IgD-negative memory B cell (primary cell): ENCODE data around the gene FGF21. TPM values are rescaled to one million over a fixed set of nuclear protein-coding genes. Genes with fewer than 3 reads are reported as not detected.
"Not testable (repeated sequence)": the region's sequence is repeated elsewhere in the genome, so short reads cannot be mapped to it uniquely, and the experiment has no call there.

Source experiments
- H3K27ac Mint-ChIP-seq, 3 donors: one replicate each; pipeline ENCODE4 v1.8.0; 2020 to 2022; ENCODE audit warnings: mild to moderate bottlenecking in 3 of 3, mixed read lengths in 3 of 3, moderate library complexity in 1 of 3
- H3K27me3 Mint-ChIP-seq: one replicate; pipeline ENCODE4 v1.8.0; 2021; ENCODE audit warnings: mixed read lengths
- H3K36me3 Mint-ChIP-seq: one replicate; pipeline ENCODE4 v1.8.0; 2020; ENCODE audit warnings: mild to moderate bottlenecking, mixed read lengths
- H3K4me1 Mint-ChIP-seq, 3 donors: one replicate each; pipeline ENCODE4 v1.8.0; 2020 to 2022; ENCODE audit warnings: mixed read lengths in 3 of 3, mild to moderate bottlenecking in 1 of 3
- H3K4me3 Mint-ChIP-seq, 4 donors: one replicate each; pipeline ENCODE4 v1.8.0; 2020 to 2022; ENCODE audit warnings: mild to moderate bottlenecking in 4 of 4, mixed read lengths in 4 of 4, moderate library complexity in 3 of 4
- H3K9me3 Mint-ChIP-seq, 3 donors: one replicate each; pipeline ENCODE4 v1.8.0; 2020 to 2021; ENCODE audit warnings: mixed read lengths in 3 of 3, mild to moderate bottlenecking in 1 of 3
- polyA plus RNA-seq: library from polyadenylated mRNA; unstranded; fragments of 300-500 nt; fragmentation: Illumina TruSeq; gene quantifications from one replicate; pipeline ENCODE4 v1.2.3, GENCODE V29; 2021

Gene FGF21
- polyA plus RNA-seq, 1 donor from 2014 or later, result not detected

DNA sequence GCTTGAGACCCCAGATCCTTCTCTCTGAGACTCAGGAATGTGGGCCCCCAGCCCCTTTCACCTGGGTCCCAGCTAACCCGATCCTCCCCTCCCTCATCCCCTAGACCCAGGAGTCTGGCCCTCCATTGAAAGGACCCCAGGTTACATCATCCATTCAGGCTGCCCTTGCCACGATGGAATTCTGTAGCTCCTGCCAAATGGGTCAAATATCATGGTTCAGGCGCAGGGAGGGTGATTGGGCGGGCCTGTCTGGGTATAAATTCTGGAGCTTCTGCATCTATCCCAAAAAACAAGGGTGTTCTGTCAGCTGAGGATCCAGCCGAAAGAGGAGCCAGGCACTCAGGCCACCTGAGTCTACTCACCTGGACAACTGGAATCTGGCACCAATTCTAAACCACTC is 463 bp downstream of the FGF21 start:
- Mint-ChIP-seq H3K4me3 (no peak overlapping the region), H3K9me3 (no peaks in the 10 kb centered on the region), H3K27ac (no peak overlapping the region), H3K36me3 (no peaks in the 10 kb centered on the region), H3K4me1 (peaks cover 5 to 6% (median 6%) of the 10 kb centered on the region in 3 donors), H3K27me3 (peaks cover 37% of the 10 kb centered on the region)

DNA sequence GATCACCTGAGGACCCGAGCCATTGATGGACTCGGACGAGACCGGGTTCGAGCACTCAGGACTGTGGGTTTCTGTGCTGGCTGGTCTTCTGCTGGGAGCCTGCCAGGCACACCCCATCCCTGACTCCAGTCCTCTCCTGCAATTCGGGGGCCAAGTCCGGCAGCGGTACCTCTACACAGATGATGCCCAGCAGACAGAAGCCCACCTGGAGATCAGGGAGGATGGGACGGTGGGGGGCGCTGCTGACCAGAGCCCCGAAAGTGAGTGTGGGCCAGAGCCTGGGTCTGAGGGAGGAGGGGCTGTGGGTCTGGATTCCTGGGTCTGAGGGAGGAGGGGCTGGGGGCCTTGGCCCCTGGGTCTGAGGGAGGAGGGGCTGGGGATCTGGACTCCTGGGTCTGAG is 888 bp downstream of the FGF21 start:
- Mint-ChIP-seq H3K27me3 (peaks cover 39% of the 10 kb centered on the region), H3K4me1 (peaks cover 5 to 6% (median 6%) of the 10 kb centered on the region in 3 donors), H3K27ac (no peak overlapping the region), H3K4me3 (no peak overlapping the region), H3K9me3 (no peaks in the 10 kb centered on the region), H3K36me3 (no peaks in the 10 kb centered on the region)

- no peaks in the 10 kb centered on the region for H3K9me3 Mint-ChIP-seq
- no peaks in the 10 kb centered on the region for H3K36me3 Mint-ChIP-seq
- peaks cover 36% of the 10 kb centered on the region for H3K27me3 Mint-ChIP-seq
- H3K4me1 Mint-ChIP-seq, result peaks cover 5 to 6% (median 6%) of the 10 kb centered on the region in 3 donors
- no peak overlapping the region for H3K27ac Mint-ChIP-seq
- no peak overlapping the region for H3K4me3 Mint-ChIP-seq
These were observed 1.4 kb downstream of the FGF21 start for GRCh38 chr19:48756686-48757085.

DNA sequence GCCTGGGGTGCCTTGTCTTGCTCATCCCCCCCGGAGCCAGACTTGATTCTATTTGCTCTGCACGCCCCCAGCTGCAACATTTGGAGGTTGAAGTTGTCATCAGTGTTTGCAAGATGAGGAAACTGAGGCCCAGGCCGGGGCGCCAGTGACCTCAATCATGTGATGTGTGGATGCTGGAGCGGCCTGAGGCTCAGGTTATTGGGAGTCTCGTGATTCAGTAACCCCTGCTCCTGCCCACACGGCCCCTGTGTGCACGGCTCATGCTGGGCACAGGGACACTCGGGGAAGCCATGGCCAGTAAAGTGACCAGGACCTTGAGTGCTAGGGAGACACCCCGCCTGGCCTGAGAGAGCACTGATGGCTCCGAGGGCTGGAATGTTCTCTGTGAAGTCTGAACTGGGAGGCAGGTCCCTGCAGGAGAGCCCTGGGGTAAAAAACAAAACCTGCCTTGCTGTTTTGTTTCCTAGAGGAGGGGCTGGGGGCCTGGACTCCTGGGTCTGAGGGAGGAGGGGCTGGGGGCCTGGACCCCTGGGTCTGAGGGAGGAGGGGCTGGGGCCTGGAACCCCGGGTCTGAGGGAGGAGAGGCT is 1.9 kb downstream of the FGF21 start:
- H3K27me3 Mint-ChIP-seq, result peaks cover 34% of the 10 kb centered on the region

GRCh38 chr19:48757741-48758144 is 2.4 kb downstream of the FGF21 start:
- H3K4me3 Mint-ChIP-seq, result no peak overlapping the region
- no peak overlapping the region for H3K27ac Mint-ChIP-seq
- peaks cover 3 to 5% (median 4%) of the 10 kb centered on the region in 3 donors for H3K4me1 Mint-ChIP-seq
- H3K9me3 Mint-ChIP-seq, result no peaks in the 10 kb centered on the region
- no peaks in the 10 kb centered on the region for H3K36me3 Mint-ChIP-seq
- H3K27me3 Mint-ChIP-seq, result peaks cover 33% of the 10 kb centered on the region

More for the DNA sequence above, 1.9 kb downstream of the FGF21 start:
- Mint-ChIP-seq H3K4me3 (no peak overlapping the region), H3K27ac (no peak overlapping the region), H3K9me3 (no peaks in the 10 kb centered on the region), H3K4me1 (peaks cover 4 to 5% (median 4%) of the 10 kb centered on the region in 3 donors), H3K36me3 (no peaks in the 10 kb centered on the region)

- no peaks in the 10 kb centered on the region for H3K9me3 Mint-ChIP-seq
- H3K27ac Mint-ChIP-seq, result peak overlapping the region in 1 of 3 donors; percentile 9
- H3K36me3 Mint-ChIP-seq, result no peaks in the 10 kb centered on the region
- H3K27me3 Mint-ChIP-seq, result peaks cover 13% of the 10 kb centered on the region
- H3K4me1 Mint-ChIP-seq, result peaks cover 0 to 3% (median 0%) of the 10 kb centered on the region in 3 donors
- no peak overlapping the region for H3K4me3 Mint-ChIP-seq
These were observed 5.3 kb downstream of the FGF21 start for GRCh38 chr19:48760504-48761205.

- H3K36me3 Mint-ChIP-seq, H3K4me1 Mint-ChIP-seq, H3K4me3 Mint-ChIP-seq, H3K27me3 Mint-ChIP-seq, H3K27ac Mint-ChIP-seq, H3K9me3 Mint-ChIP-seq: not testable (repeated sequence)
These were observed 10.5 kb downstream of the FGF21 start for GRCh38 chr19:48765816-48766215.

GRCh38 chr19:48768171-48768753 is 12.9 kb downstream of the FGF21 start:
- H3K27me3 Mint-ChIP-seq, result peaks cover 10% of the 10 kb centered on the region
- not testable (repeated sequence) for H3K36me3 Mint-ChIP-seq, H3K4me1 Mint-ChIP-seq, H3K27ac Mint-ChIP-seq, H3K9me3 Mint-ChIP-seq, H3K4me3 Mint-ChIP-seq

GRCh38 chr19:48768994-48769713 is 13.8 kb downstream of the FGF21 start:
- H3K4me3 Mint-ChIP-seq, result no peak overlapping the region

DNA sequence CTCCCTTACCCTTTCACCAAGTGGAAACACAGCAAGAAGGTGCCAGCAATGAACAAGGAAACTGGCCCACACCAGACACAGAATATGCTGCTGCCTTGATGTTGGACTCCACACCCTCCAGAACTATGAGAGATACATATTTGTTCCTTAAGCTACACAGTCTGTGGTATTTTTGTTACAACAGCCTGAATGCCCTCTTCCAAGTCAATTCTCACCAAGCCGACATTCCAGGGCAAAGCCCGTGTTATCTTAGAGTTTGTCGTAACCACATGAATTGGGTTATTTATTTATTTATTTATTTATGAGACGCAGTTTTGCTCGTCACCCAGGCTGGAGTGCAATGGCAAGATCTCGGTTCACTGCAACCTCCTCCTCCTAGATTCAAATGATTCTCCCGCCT is 14.9 kb downstream of the FGF21 start:
- Mint-ChIP-seq H3K9me3 (no peaks in the 10 kb centered on the region), H3K4me1 (no peaks in the 10 kb centered on the region), H3K27ac (no peak overlapping the region), H3K4me3 (no peak overlapping the region), H3K36me3 (no peaks in the 10 kb centered on the region), H3K27me3 (peaks cover 10% of the 10 kb centered on the region)

More at GRCh38 chr19:48768994-48769713, 13.8 kb downstream of the FGF21 start:
- H3K36me3 Mint-ChIP-seq, result no peaks in the 10 kb centered on the region
- H3K27ac Mint-ChIP-seq, result no peak overlapping the region
- no peaks in the 10 kb centered on the region for H3K9me3 Mint-ChIP-seq
- H3K4me1 Mint-ChIP-seq, result no peaks in the 10 kb centered on the region
- peaks cover 10% of the 10 kb centered on the region for H3K27me3 Mint-ChIP-seq

DNA sequence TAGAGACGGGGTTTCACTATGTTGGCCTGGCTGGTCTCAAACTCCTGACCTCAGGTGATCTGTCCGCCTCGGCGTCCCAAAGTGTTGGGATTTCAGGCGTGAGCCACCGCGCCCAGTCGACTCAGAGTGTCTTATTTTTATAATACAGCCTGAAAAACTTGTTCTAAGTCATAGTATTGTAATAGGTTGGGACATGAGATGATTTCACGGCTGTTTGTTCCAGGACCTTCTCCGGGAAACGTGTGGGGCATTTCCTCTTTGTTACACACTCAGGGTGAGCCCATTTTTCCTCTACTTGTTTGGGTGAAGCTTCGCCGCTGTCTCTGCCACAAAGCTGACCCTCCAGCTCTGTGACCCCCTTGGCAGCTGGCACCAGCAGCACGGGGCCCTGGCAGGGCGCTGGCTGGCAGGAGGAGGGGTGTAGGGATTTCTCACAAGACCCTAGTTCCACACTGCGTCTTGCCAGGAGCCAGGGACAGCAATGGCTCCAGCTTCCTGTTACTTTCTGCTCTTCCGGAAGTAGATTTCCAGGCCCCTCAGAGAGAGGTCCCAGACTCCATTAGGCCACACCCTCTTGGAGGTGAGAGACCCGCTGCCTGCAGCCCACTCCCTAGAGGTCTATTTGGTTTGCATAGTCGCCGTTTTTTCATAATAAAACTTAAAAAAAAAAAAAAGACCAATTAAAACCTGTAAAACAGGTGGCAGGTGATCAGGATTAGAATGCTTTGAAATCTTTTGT is 15.6 kb downstream of the FGF21 start:
- no peaks in the 10 kb centered on the region for H3K36me3 Mint-ChIP-seq
- H3K27ac Mint-ChIP-seq, result no peak overlapping the region
- H3K4me1 Mint-ChIP-seq, result no peaks in the 10 kb centered on the region
- no peaks in the 10 kb centered on the region for H3K9me3 Mint-ChIP-seq
- H3K27me3 Mint-ChIP-seq, result peaks cover 8% of the 10 kb centered on the region
- H3K4me3 Mint-ChIP-seq, result no peak overlapping the region

GRCh38 chr19:48772503-48772953 is 17.2 kb downstream of the FGF21 start:
- H3K27me3 Mint-ChIP-seq, result peaks cover 8% of the 10 kb centered on the region
- no peak overlapping the region for H3K27ac Mint-ChIP-seq
- H3K9me3 Mint-ChIP-seq, result no peaks in the 10 kb centered on the region
- H3K4me1 Mint-ChIP-seq, result no peaks in the 10 kb centered on the region
- H3K36me3 Mint-ChIP-seq, result no peaks in the 10 kb centered on the region
- no peak overlapping the region for H3K4me3 Mint-ChIP-seq

- Mint-ChIP-seq H3K4me3 (no peak overlapping the region), H3K36me3 (no peaks in the 10 kb centered on the region), H3K9me3 (no peaks in the 10 kb centered on the region), H3K27me3 (peaks cover 1% of the 10 kb centered on the region), H3K4me1 (peaks cover 5 to 9% (median 8%) of the 10 kb centered on the region in 3 donors), H3K27ac (no peak overlapping the region)
These were observed 21.8 kb downstream of the FGF21 start for GRCh38 chr19:48777139-48777538.

DNA sequence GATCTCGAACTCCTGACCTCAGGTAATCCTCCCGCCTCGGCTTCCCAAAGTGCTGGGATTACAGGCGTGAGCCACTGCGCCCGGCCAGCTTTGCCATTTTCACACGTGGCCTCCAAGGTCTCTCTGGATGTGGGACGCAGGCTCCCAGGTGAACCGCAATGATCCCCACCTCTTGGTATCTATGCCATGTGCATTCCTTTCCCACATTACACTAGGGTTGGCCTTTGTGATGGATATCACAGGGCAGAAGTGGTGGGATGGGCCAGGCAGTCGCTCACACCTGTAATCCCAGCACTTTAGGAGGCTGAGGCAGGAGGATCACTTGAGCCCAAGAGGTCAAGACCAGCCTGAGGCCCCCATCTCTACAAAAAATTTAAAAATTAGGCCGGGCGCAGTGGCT is 22.4 kb downstream of the FGF21 start:
- Mint-ChIP-seq H3K27ac (no peak overlapping the region), H3K4me3 (no peak overlapping the region), H3K36me3 (peaks cover 2% of the 10 kb centered on the region), H3K9me3 (no peaks in the 10 kb centered on the region), H3K4me1 (peaks cover 9 to 13% (median 11%) of the 10 kb centered on the region in 3 donors), H3K27me3 (peaks cover under 1% of the 10 kb centered on the region)

- peaks cover 2% of the 10 kb centered on the region for H3K36me3 Mint-ChIP-seq
- H3K4me1 Mint-ChIP-seq, result peaks cover 9 to 13% (median 11%) of the 10 kb centered on the region in 3 donors
- no peaks in the 10 kb centered on the region for H3K9me3 Mint-ChIP-seq
- peaks cover 2% of the 10 kb centered on the region for H3K27me3 Mint-ChIP-seq
- no peak overlapping the region for H3K4me3 Mint-ChIP-seq
- no peak overlapping the region for H3K27ac Mint-ChIP-seq
These were observed 24.3 kb downstream of the FGF21 start for GRCh38 chr19:48779636-48780035.
